ENCODE measurements around the gene HES4.

Gene HES4

GRCh38 chr1:960363-961131 lies 39.4 kb downstream of the HES4 start, which contains the start of gene KLHL17:
Gene KLHL17, plus strand, starts transcription at chr1:960584. Its CDS starts 110 bp downstream, at chr1:960694.
- peak; percentile 71 for DNase-seq (ENCODE audit: low read depth, low spot score)
- TF ChIP-seq CTCF (IDR thresholded peaks at IDR 0.05; ENCODE audit: low read depth, low read length) = no peak
- in situ Hi-C loops (cut with HindIII; ENCODE audit: low sequenced_read_pairs) = no loop called here
- peak within 1 kb of the TSS; percentile 37 for H3K4me3 ChIP-seq (ENCODE audit: low read depth, low read length)

DNA sequence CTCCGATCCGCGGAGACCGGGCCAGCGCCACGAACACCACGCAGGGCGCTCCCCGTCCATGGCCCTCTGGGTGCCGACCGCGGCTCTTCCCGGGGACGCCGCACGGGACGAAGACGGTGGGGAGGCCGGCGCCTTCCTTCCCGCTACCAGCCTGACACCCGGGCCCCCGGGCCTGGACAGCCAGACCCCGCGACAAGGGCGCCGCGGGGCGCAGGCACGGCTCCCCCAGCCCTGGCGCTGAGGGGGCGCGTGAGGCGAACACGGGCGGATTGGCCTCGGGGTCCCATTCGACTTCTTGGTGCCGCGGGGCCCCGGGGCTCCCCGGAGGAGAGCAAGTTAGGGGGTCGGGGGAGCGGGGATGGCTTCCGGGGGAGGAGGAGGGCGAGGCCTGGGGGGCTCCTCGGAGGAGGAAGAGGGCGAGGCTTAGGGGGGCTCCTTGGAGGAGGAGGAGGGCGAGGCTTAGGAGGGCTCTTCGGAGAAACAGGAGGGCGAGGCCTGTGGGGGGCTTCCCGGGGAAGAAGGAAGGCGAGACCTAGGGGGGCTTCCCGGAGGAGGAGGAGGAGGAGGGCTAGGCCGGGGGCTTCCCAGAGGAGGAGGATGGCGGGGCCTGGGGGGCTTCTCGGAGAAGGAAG lies 40.0 kb downstream of the HES4 start:
- no peak for TF ChIP-seq CTCF (IDR thresholded peaks at IDR 0.05; ENCODE audit: low read depth, low read length)
- no peak for DNase-seq (ENCODE audit: low read depth, low spot score)
- H3K4me3 ChIP-seq (ENCODE audit: low read depth, low read length) = peak overlapping the region; percentile 37
- in situ Hi-C loops (cut with HindIII; ENCODE audit: low sequenced_read_pairs) = no loop called here

- in situ Hi-C loops (cut with HindIII; ENCODE audit: low sequenced_read_pairs) = no loop called here
- H3K4me3 ChIP-seq (ENCODE audit: low read depth, low read length) = peak within 1 kb of the TSS; percentile 100
- no peak for TF ChIP-seq CTCF (IDR thresholded peaks at IDR 0.05; ENCODE audit: low read depth, low read length)
- DNase-seq (ENCODE audit: low read depth, low spot score) = peak; percentile 90
Measured at GRCh38 chr1:958823-959730, 40.8 kb downstream of the HES4 start, which contains the start of gene NOC2L. Gene NOC2L, minus strand, starts transcription at chr1:959256. Its CDS starts 16 bp downstream, at chr1:959240.

GRCh38 chr1:956636-957035 lies 43.3 kb downstream of the HES4 start:
- in situ Hi-C loops (cut with HindIII; ENCODE audit: low sequenced_read_pairs) = no loop called here
- no peak overlapping the region for H3K4me3 ChIP-seq (ENCODE audit: low read depth, low read length)
- no peak for TF ChIP-seq CTCF (IDR thresholded peaks at IDR 0.05; ENCODE audit: low read depth, low read length)
- DNase-seq (ENCODE audit: low read depth, low spot score) = no peak

- DNase-seq (ENCODE audit: low read depth, low spot score) = no peak
- TF ChIP-seq CTCF (IDR thresholded peaks at IDR 0.05; ENCODE audit: low read depth, low read length) = no peak
- H3K4me3 ChIP-seq (ENCODE audit: low read depth, low read length) = no peak overlapping the region
- in situ Hi-C loops (cut with HindIII; ENCODE audit: low sequenced_read_pairs) = no loop called here
Measured at GRCh38 chr1:955474-955873, 44.4 kb downstream of the HES4 start.

- in situ Hi-C loops (cut with HindIII; ENCODE audit: low sequenced_read_pairs) = no loop called here
- DNase-seq (ENCODE audit: low read depth, low spot score) = no peak
- H3K4me3 ChIP-seq (ENCODE audit: low read depth, low read length) = no peak overlapping the region
- TF ChIP-seq CTCF (IDR thresholded peaks at IDR 0.05; ENCODE audit: low read depth, low read length) = no peak
Measured at GRCh38 chr1:954927-955326, 45.0 kb downstream of the HES4 start.
